Measurements from ENCODE around the gene CHRND. TPM values are rescaled to one million over a fixed set of nuclear protein-coding genes. Genes with fewer than 3 reads are reported as not detected.

The CHRND gene
- total and polyA plus RNA-seq, 2 experiments from 2014 or later = 0.10 to 0.11 TPM

GRCh38 chr2:232573042-232573441 lies 47.1 kb downstream of the CHRND start:
- H4K20me1 ChIP-seq (replicated peaks; ENCODE audit: insufficient read depth) = peaks cover 6% of the 10 kb centered on the region; the same call in 1 of the 2 replicates
- H3K36me3 ChIP-seq (ENCODE audit: insufficient read depth) = peaks cover 14% of the 10 kb centered on the region
- Mint-ChIP-seq H3K4me3 (no peak overlapping the region), H3K36me3 (ENCODE audit: low read depth) (peaks cover 47% of the 10 kb centered on the region), H3K27ac (no peak overlapping the region), H3K9me3 (no peaks in the 10 kb centered on the region), H3K27me3 (ENCODE audit: insufficient read depth, low read depth, poor library complexity) (peaks cover 3% of the 10 kb centered on the region), H3K4me1 (0 out of 3 replicates have a peak, but pooled peaks cover 3% of the 10 kb centered on the region)
- no peaks in the 10 kb centered on the region for H3K9me2 ChIP-seq (ENCODE audit: insufficient read depth)
- no peak for TF ChIP-seq JUNB (IDR thresholded peaks at IDR 0.05; ENCODE audit: unreplicated experiment)
- no peak for TF ChIP-seq NANOG (IDR thresholded peaks at IDR 0.05; ENCODE audit: borderline replicate concordance)
- no peak for TF ChIP-seq CREB1 (CRISPR knock-in tag; IDR thresholded peaks at IDR 0.05; ENCODE audit: low read depth)
- no peak for TF ChIP-seq REST (IDR thresholded peaks at IDR 0.05; ENCODE audit: unreplicated experiment)
- TF ChIP-seq ZNF462 (CRISPR knock-in tag; IDR thresholded peaks at IDR 0.05) = no peak
- no peak for TF ChIP-seq ZNF114 (CRISPR knock-in tag; IDR thresholded peaks at IDR 0.05)
- TF ChIP-seq CTCF (conservative IDR thresholded peaks at IDR 0.05; ENCODE audit: low read depth in 2 of 2) = no peak
- TF ChIP-seq ZNF331 (CRISPR knock-in tag; IDR thresholded peaks at IDR 0.05; ENCODE audit: low read depth) = no peak
- TF ChIP-seq STAT1 (IDR thresholded peaks at IDR 0.05; ENCODE audit: unreplicated experiment) = no peak
- no peak for TF ChIP-seq EZH2phosphoT487 (IDR thresholded peaks at IDR 0.05; ENCODE audit: unreplicated experiment)
- no peak for TF ChIP-seq ETS1 (IDR thresholded peaks at IDR 0.05)
- TF ChIP-seq POLR2AphosphoS5 (IDR thresholded peaks at IDR 0.05; ENCODE audit: low read depth) = no peak
- TF ChIP-seq EZH2 (IDR thresholded peaks at IDR 0.05; ENCODE audit: low read depth, unreplicated experiment) = no peak
- no peak overlapping the region for H3K4me2 ChIP-seq
- no peaks in the 10 kb centered on the region for H3K27me3 ChIP-seq (ENCODE audit: insufficient read depth)
- H3K27ac ChIP-seq (ENCODE audit: low read depth) = no peak overlapping the region
- H3F3A ChIP-seq (replicated peaks; ENCODE audit: low read depth) = no peaks in the 10 kb centered on the region
- no peak overlapping the region for H3K4me3 ChIP-seq
- H3K4me1 ChIP-seq (ENCODE audit: insufficient read depth) = no peaks in the 10 kb centered on the region
- DNase-seq (ENCODE audit: low spot score) = no peak
- H3K79me2 ChIP-seq (replicated peaks; ENCODE audit: insufficient read depth) = no peaks in the 10 kb centered on the region
- H2AFZ ChIP-seq = no peak overlapping the region
- no peak for ATAC-seq

All from GM23338 (cell line).